Stimulated activated CD4-positive, alpha-beta T cell treated with anti-CD3 and anti-CD28 coated beads, Interleukin-1b, Interleukin-23, amount 100 ng/mL, for 1 hour (primary cell): ENCODE results near the gene TMEM98.
"Not testable (repeated sequence)": the region's sequence is repeated elsewhere in the genome, so short reads cannot be mapped to it uniquely, and the experiment has no call there.

ENCODE experiments used
- DNase-seq, 2 donors: peaks; one replicate each; pipeline ENCODE4 v3.0.0-alpha.2; 2020; ENCODE audit warnings: low read depth in 2 of 2

Gene TMEM98

GRCh38 chr17:32943206-32943605 lies 15.3 kb downstream of the TMEM98 start:
- DNase-seq, result no peak

DNA sequence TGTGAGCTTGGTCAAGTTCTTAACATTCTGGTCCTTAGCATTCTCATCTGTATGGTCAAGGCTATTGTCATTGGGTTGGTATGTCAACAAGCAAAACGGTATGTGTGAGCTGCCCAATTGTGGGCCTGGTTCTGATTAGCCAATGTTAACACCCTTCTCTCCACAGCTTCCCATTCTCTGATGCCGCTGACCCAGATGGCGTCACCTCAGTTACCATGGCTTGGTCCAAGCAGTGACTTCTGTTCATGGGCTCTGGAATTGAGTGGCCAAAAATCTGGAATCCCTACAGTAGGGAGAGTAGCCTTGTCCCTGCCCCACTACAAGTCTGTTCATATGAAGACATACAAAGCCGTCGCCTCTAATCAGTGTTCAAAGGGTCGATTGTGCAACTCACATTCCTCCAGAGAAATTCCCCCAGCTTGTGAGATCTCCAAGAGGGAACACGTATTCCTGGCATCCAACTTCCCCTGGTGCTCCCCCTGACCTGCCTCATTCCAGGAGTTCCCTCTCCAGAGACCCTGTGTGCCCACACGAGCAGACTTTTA lies 15.8 kb downstream of the TMEM98 start:
- DNase-seq, result no peak

DNA sequence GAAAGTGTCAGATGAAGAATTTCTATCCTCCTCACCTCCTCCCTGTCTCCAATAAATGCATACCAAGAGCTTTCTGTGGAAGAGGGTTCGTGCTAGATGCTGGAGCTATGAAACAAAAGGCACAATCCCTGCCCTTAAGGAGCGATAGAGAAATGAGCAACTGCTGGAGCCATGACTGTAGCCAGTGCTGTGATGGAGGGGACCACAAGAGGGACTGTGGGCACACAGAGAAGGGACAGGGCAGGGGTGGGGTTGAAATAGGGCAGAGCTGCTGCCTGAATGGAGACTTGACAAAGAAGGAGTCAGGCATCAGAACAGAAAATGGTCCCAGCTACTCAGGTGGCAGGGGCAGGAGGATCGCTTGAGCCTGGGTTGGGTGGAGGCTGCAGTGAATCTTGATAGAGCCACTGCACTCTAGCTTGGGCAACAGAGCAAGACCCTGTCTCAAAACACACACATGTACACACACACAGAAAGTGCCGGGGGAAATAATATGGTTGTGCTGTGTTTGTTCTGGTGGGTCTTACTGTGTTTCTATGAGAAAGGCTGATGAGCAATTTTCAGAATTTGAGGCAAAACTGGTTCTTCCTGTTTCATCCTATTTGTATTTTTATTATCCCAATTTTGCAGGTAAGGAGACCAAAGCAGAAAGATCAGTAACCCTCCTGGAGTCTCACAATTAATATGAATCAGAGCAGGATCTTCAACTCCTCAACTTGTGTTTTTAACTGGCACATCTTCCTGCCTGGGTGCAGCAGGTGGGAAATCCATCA lies 16.5 kb downstream of the TMEM98 start:
- DNase-seq, result no peak

- no peak for DNase-seq
Measured at GRCh38 chr17:32946375-32947135, 18.6 kb downstream of the TMEM98 start.

- no peak for DNase-seq
Measured at GRCh38 chr17:32947736-32948135, 19.8 kb downstream of the TMEM98 start.

DNA sequence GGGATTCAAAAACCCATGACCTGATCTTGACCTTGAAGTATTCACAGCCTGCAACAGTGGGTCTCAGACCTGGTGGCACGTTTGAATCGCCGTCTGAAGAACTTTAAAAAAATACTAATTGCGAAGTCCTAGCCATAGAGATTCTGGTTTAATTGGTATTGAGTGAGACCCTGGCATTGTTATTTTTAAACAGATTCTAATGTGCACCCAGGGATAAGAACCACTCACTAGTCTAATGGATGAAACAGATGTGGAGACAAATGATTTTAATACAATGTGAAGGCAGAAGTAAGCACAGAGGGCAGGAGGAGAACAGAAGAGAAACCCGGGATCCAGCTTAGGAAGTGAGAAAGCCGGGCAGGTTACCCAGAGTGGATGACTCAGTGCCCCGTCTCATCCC lies 21.2 kb downstream of the TMEM98 start:
- no peak for DNase-seq

- not testable (repeated sequence) for DNase-seq
Measured at GRCh38 chr17:32952491-32952890, 24.5 kb downstream of the TMEM98 start.

GRCh38 chr17:32953045-32953444 lies 25.1 kb downstream of the TMEM98 start:
- no peak for DNase-seq

DNA sequence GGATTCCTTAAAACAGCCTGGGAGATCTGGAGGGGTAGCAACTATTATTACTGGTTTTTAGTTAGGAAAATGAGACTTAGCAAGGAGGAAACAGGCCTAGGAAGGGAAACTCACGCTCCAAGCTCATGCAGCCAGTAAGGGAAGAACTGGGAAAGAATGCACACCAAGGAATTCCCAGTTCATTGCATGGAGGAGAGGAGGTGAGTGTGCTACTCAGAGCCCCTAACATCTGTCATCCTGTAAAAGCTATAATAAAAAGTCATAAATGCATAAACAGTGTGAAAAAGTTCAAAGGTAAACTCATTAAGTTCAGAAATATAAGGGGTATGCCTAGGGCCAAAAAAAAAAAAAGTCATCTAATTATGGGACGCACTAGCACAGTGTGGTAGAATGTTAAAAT lies 25.9 kb downstream of the TMEM98 start:
- DNase-seq, result no peak

- DNase-seq, result no peak
Measured at GRCh38 chr17:32954477-32954876, 26.5 kb downstream of the TMEM98 start.

DNA sequence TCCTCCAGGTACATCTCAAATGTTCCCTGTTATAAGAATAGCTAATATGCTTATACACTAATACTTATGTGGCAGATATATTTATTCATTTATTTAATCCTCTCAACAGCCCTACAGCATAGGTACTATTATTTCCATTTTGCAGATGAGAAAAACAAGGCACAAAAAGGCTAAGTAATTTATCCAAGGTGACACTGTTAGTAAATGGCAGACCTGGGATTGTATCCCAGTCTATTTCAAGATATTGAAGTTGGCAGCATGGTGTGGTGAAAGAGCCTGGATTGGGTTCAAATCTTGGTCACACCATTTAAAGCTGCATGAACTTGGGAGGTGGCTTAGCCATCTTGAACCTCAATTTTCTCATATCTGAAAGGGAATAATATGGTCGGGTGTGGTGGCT lies 27.2 kb downstream of the TMEM98 start:
- no peak for DNase-seq

GRCh38 chr17:32956240-32956970 lies 28.5 kb downstream of the TMEM98 start:
- no peak for DNase-seq

DNA sequence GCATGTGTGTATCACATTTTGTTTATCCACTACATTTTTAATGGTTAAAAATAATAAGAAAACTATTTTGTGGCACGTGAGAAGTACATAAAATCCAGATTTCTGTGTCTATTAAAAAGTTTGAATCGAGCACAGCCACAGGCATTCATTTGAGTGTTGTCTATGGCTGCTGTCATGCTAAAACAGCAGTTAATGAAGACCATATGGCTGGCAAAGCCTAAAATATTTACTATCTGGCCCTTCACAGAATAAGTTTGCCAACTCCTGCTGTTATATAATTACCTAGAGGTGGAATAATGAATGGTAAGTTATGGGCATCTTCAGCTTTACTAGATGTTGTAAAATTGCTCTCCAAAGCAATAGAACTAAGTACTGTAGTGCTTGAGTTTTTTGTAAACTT lies 30.5 kb downstream of the TMEM98 start:
- no peak for DNase-seq

- no peak for DNase-seq
Measured at GRCh38 chr17:32960815-32961214, 32.9 kb downstream of the TMEM98 start.

DNA sequence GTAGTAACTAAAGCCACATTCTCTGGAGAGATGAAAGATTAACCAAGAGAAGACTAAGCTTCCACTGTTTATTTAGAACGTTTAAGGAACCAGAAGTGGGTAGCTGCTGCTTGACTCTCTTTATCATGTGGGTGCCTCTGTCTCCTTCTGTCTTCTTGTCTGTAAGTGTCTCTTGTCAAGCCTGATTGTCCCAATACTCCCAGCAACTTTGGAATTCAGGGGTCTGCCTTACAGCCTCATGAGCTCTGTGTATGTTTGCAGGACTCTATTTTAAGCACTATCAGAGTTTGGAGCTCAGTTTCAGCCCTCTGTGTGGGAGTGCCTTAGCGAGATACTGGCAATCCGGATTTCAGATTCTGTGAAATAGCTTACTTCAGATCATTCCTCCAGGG lies 34.4 kb downstream of the TMEM98 start:
- DNase-seq, result no peak

- no peak for DNase-seq
Measured at GRCh38 chr17:32964541-32964940, 36.6 kb downstream of the TMEM98 start.

GRCh38 chr17:32969231-32969630 lies 41.3 kb downstream of the TMEM98 start:
- not testable (repeated sequence) for DNase-seq

DNA sequence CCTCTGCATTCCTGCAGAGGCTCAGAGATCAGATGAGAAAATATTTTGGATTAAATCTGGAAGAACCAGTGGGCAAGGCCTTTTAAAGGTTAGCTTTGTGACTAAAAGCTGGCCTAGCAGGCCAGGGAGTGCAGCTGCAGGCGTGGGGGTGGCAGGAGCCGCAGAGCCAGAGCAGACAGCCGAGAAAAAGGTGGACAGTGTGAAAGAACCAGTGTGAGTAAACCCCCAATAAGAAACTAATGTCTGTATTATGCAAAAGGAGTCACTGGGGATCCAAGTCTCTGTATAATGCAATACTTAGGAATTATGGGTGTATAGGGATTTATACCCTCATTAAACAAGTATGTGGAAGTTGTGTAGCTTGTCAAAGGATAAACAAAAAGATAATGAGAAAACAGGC lies 42.3 kb downstream of the TMEM98 start:
- no peak for DNase-seq

GRCh38 chr17:32971171-32971570 lies 43.2 kb downstream of the TMEM98 start:
- DNase-seq, result no peak

DNA sequence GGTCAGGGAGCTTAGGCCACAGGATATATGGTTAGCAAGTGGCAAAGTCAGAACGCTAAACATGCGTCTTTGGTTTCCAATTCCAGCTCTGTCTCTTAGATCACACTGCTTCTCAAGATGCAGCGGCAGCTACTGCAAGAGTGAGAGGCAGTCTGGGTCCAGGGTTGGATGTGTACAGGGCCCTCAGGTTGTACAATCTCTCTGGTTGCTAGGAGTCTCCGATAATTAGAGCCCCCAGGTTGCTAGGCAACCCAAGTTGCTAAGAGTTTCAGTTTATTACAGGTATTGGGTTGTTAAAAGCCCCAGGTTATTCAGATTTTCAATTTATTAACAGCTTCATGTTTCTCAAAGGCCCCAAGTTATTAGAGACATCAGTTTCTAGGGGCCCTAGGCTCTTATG lies 48.2 kb downstream of the TMEM98 start:
- no peak for DNase-seq

- DNase-seq, result no peak
Measured at GRCh38 chr17:32976605-32977004, 48.7 kb downstream of the TMEM98 start.

DNA sequence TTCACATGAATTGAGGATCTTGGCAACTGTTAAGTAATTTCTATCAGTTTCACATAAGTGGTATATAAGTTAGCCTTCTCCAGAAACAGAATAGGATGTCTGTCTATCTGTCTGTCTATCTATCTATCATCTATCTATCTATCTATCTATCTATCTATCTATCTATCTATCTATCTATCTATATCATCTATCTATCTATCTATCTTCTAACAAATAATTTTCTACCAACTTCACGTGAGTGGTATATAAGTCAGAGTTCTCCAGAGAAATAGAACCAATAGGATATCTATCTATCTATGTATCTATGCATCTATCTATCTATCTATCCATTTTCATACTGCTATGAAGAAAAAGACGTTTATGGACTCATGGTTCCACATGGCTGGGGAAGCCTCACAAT lies 52.3 kb downstream of the TMEM98 start:
- DNase-seq, result no peak
